Measurements from ENCODE around the gene WDR62. TPM values are rescaled to one million over a fixed set of nuclear protein-coding genes. Genes with fewer than 3 reads are reported as not detected.

Gene WDR62
- total RNA-seq, 1 donor from 2014 or later: 2.1 TPM

GRCh38 chr19:36019061-36019670 lies 35.5 kb upstream of the WDR62 start:
- Histone ChIP-seq H3K9me3 (ENCODE audit: control insufficient read depth in 3 of 3, low read length in 3 of 3) (no peaks in the 10 kb centered on the region), H3K27ac (ENCODE audit: low read depth, low read length) (no peak overlapping the region), H3K4me1 (ENCODE audit: control insufficient read depth in 3 of 3, insufficient read depth in 3 of 3, low read length in 3 of 3) (peaks cover 6 to 7% (median 6%) of the 10 kb centered on the region in 3 donors), H3K4me3 (ENCODE audit: low read length in 3 of 3) (no peak overlapping the region), H3K27me3 (ENCODE audit: control insufficient read depth in 3 of 3, insufficient read depth in 3 of 3, low read length in 3 of 3) (no peaks in the 10 kb centered on the region), H3K9ac (ENCODE audit: low read depth in 1 of 3, low read length in 3 of 3) (no peak overlapping the region), H3K36me3 (ENCODE audit: control insufficient read depth in 3 of 3, insufficient read depth in 3 of 3, low read length in 3 of 3) (peaks cover 4 to 14% (median 7%) of the 10 kb centered on the region in 3 donors)

- Histone ChIP-seq H3K27me3 (ENCODE audit: control insufficient read depth in 3 of 3, insufficient read depth in 3 of 3, low read length in 3 of 3) (no peaks in the 10 kb centered on the region), H3K4me3 (ENCODE audit: low read length in 3 of 3) (no peak overlapping the region), H3K4me1 (ENCODE audit: control insufficient read depth in 3 of 3, insufficient read depth in 3 of 3, low read length in 3 of 3) (no peaks in the 10 kb centered on the region), H3K9ac (ENCODE audit: low read depth in 1 of 3, low read length in 3 of 3) (no peak overlapping the region), H3K27ac (ENCODE audit: low read depth, low read length) (no peak overlapping the region), H3K36me3 (ENCODE audit: control insufficient read depth in 3 of 3, insufficient read depth in 3 of 3, low read length in 3 of 3) (peaks cover 6 to 11% (median 9%) of the 10 kb centered on the region in 3 donors), H3K9me3 (ENCODE audit: control insufficient read depth in 3 of 3, low read length in 3 of 3) (no peaks in the 10 kb centered on the region)
These were observed 31.3 kb upstream of the WDR62 start for GRCh38 chr19:36023432-36023831.

- H3K9me3 ChIP-seq (ENCODE audit: control insufficient read depth in 3 of 3, low read length in 3 of 3): no peaks in the 10 kb centered on the region
- no peak overlapping the region for H3K9ac ChIP-seq (ENCODE audit: low read depth in 1 of 3, low read length in 3 of 3)
- H3K27ac ChIP-seq (ENCODE audit: low read depth, low read length): no peak overlapping the region
- H3K4me1 ChIP-seq (ENCODE audit: control insufficient read depth in 3 of 3, insufficient read depth in 3 of 3, low read length in 3 of 3): no peaks in the 10 kb centered on the region
- H3K36me3 ChIP-seq (ENCODE audit: control insufficient read depth in 3 of 3, insufficient read depth in 3 of 3, low read length in 3 of 3): peaks cover 6 to 9% (median 9%) of the 10 kb centered on the region in 3 donors
- no peak overlapping the region for H3K4me3 ChIP-seq (ENCODE audit: low read length in 3 of 3)
- no peaks in the 10 kb centered on the region for H3K27me3 ChIP-seq (ENCODE audit: control insufficient read depth in 3 of 3, insufficient read depth in 3 of 3, low read length in 3 of 3)
These were observed 29.2 kb upstream of the WDR62 start for GRCh38 chr19:36025541-36025940.

GRCh38 chr19:36026091-36026876 lies 28.4 kb upstream of the WDR62 start:
- Histone ChIP-seq H3K9ac (ENCODE audit: low read depth in 1 of 3, low read length in 3 of 3) (no peak overlapping the region), H3K27ac (ENCODE audit: low read depth, low read length) (no peak overlapping the region), H3K4me3 (ENCODE audit: low read length in 3 of 3) (no peak overlapping the region), H3K27me3 (ENCODE audit: control insufficient read depth in 3 of 3, insufficient read depth in 3 of 3, low read length in 3 of 3) (no peaks in the 10 kb centered on the region), H3K9me3 (ENCODE audit: control insufficient read depth in 3 of 3, low read length in 3 of 3) (no peaks in the 10 kb centered on the region), H3K4me1 (ENCODE audit: control insufficient read depth in 3 of 3, insufficient read depth in 3 of 3, low read length in 3 of 3) (no peaks in the 10 kb centered on the region), H3K36me3 (ENCODE audit: control insufficient read depth in 3 of 3, insufficient read depth in 3 of 3, low read length in 3 of 3) (peaks cover 6 to 9% (median 6%) of the 10 kb centered on the region in 3 donors)

GRCh38 chr19:36027696-36028095 lies 27.0 kb upstream of the WDR62 start:
- peaks cover 2 to 6% (median 6%) of the 10 kb centered on the region in 3 donors for H3K36me3 ChIP-seq (ENCODE audit: control insufficient read depth in 3 of 3, insufficient read depth in 3 of 3, low read length in 3 of 3)
- no peaks in the 10 kb centered on the region for H3K9me3 ChIP-seq (ENCODE audit: control insufficient read depth in 3 of 3, low read length in 3 of 3)

GRCh38 chr19:36028313-36029041 lies 26.2 kb upstream of the WDR62 start:
- H3K9me3 ChIP-seq (ENCODE audit: control insufficient read depth in 3 of 3, low read length in 3 of 3): no peaks in the 10 kb centered on the region
- H3K4me3 ChIP-seq (ENCODE audit: low read length in 3 of 3): no peak overlapping the region
- peaks cover 0 to 5% (median 4%) of the 10 kb centered on the region in 3 donors for H3K4me1 ChIP-seq (ENCODE audit: control insufficient read depth in 3 of 3, insufficient read depth in 3 of 3, low read length in 3 of 3)
- H3K27ac ChIP-seq (ENCODE audit: low read depth, low read length): no peak overlapping the region
- H3K36me3 ChIP-seq (ENCODE audit: control insufficient read depth in 3 of 3, insufficient read depth in 3 of 3, low read length in 3 of 3): peaks cover 0 to 6% (median 6%) of the 10 kb centered on the region in 3 donors
- no peak overlapping the region for H3K9ac ChIP-seq (ENCODE audit: low read depth in 1 of 3, low read length in 3 of 3)
- H3K27me3 ChIP-seq (ENCODE audit: control insufficient read depth in 3 of 3, insufficient read depth in 3 of 3, low read length in 3 of 3): peaks cover 0 to 6% (median 3%) of the 10 kb centered on the region in 3 donors

More at GRCh38 chr19:36027696-36028095, 27.0 kb upstream of the WDR62 start:
- H3K4me3 ChIP-seq (ENCODE audit: low read length in 3 of 3): no peak overlapping the region
- H3K9ac ChIP-seq (ENCODE audit: low read depth in 1 of 3, low read length in 3 of 3): no peak overlapping the region
- no peaks in the 10 kb centered on the region for H3K4me1 ChIP-seq (ENCODE audit: control insufficient read depth in 3 of 3, insufficient read depth in 3 of 3, low read length in 3 of 3)
- peaks cover 0 to under 1% (median 0%) of the 10 kb centered on the region in 3 donors for H3K27me3 ChIP-seq (ENCODE audit: control insufficient read depth in 3 of 3, insufficient read depth in 3 of 3, low read length in 3 of 3)
- H3K27ac ChIP-seq (ENCODE audit: low read depth, low read length): no peak overlapping the region

- Histone ChIP-seq H3K9me3 (ENCODE audit: control insufficient read depth in 3 of 3, low read length in 3 of 3) (no peaks in the 10 kb centered on the region), H3K4me3 (ENCODE audit: low read length in 3 of 3) (no peak overlapping the region)
These were observed 24.2 kb upstream of the WDR62 start for GRCh38 chr19:36030264-36031148.

GRCh38 chr19:36031308-36031707 lies 23.4 kb upstream of the WDR62 start:
- Histone ChIP-seq H3K36me3 (ENCODE audit: control insufficient read depth in 3 of 3, insufficient read depth in 3 of 3, low read length in 3 of 3) (peaks cover 7 to 10% (median 8%) of the 10 kb centered on the region in 3 donors), H3K9me3 (ENCODE audit: control insufficient read depth in 3 of 3, low read length in 3 of 3) (no peaks in the 10 kb centered on the region), H3K9ac (ENCODE audit: low read depth in 1 of 3, low read length in 3 of 3) (no peak overlapping the region), H3K27ac (ENCODE audit: low read depth, low read length) (no peak overlapping the region), H3K4me3 (ENCODE audit: low read length in 3 of 3) (no peak overlapping the region), H3K27me3 (ENCODE audit: control insufficient read depth in 3 of 3, insufficient read depth in 3 of 3, low read length in 3 of 3) (peaks cover 3 to 10% (median 4%) of the 10 kb centered on the region in 3 donors), H3K4me1 (ENCODE audit: control insufficient read depth in 3 of 3, insufficient read depth in 3 of 3, low read length in 3 of 3) (peaks cover 0 to 5% (median 4%) of the 10 kb centered on the region in 3 donors)

More at GRCh38 chr19:36030264-36031148, 24.2 kb upstream of the WDR62 start:
- Histone ChIP-seq H3K4me1 (ENCODE audit: control insufficient read depth in 3 of 3, insufficient read depth in 3 of 3, low read length in 3 of 3) (peaks cover 0 to 5% (median 4%) of the 10 kb centered on the region in 3 donors), H3K27me3 (ENCODE audit: control insufficient read depth in 3 of 3, insufficient read depth in 3 of 3, low read length in 3 of 3) (peaks cover 3 to 10% (median 4%) of the 10 kb centered on the region in 3 donors), H3K36me3 (ENCODE audit: control insufficient read depth in 3 of 3, insufficient read depth in 3 of 3, low read length in 3 of 3) (peaks cover 4 to 9% (median 7%) of the 10 kb centered on the region in 3 donors), H3K9ac (ENCODE audit: low read depth in 1 of 3, low read length in 3 of 3) (no peak overlapping the region), H3K27ac (ENCODE audit: low read depth, low read length) (no peak overlapping the region)
